LNCaP clone FGC (cell line): Measurements from ENCODE around the gene PIGT.

Source experiments
- DNase-seq: peaks from one replicate; pipeline ENCODE4 v3.0.0-alpha.2; 2011; ENCODE audit warnings: low read depth
- H3K4me3 ChIP-seq: 2 replicates; pipeline ENCODE4 v1.5.1; 2011; ENCODE audit warnings: mild to moderate bottlenecking, low read depth, low read length, control low read depth
- CTCF ChIP-seq: IDR thresholded peaks from 2 replicates; pipeline ENCODE4 v1.5.1; 2012; ENCODE audit warnings: mild to moderate bottlenecking; ENCODE audit not compliant: control insufficient read depth, insufficient read depth; ENCODE audit errors: extremely low read depth

The PIGT gene

DNA sequence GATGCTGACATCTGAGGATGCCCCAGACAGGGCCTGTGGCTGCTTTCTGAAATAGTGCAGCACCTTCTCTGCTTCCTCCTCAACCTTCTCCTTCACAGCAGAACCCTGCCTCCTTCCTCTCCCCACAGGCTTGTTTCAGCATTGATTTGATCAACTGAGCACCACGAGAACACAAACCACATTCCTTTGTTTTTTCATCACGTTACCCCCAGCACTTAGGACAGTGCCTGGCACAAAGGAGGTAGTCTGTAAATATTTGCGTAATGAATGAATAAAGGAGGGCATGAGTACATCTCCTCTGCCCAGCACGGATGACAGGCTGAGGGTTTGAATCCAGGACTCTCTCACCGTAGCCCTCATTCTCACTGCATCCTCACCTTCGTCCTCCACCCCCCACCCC lies 32.3 kb downstream of the PIGT start:
- no peak for TF ChIP-seq CTCF
- no peak overlapping the region for H3K4me3 ChIP-seq
- DNase-seq: no peak

DNA sequence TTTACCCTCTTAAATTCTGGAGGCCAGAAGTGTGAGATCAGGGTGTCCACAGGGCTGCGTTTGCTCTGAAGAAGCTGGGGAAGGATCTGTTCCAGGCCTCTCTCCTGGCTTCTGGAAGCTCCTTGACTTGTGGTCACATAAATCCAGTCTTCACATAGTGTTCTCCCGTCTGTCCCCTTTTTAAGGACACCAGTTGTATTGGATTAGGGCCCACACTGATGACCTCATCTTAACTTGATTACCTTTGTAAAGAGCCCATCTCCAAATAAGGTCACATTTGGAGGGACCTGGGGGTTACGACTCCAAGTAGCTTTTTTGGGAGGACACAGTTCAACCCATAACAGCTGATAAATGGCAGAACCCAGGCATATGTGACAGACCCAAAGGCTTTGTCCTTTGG lies 33.6 kb downstream of the PIGT start:
- peak; percentile 52 for DNase-seq
- no peak overlapping the region for H3K4me3 ChIP-seq
- TF ChIP-seq CTCF: no peak

DNA sequence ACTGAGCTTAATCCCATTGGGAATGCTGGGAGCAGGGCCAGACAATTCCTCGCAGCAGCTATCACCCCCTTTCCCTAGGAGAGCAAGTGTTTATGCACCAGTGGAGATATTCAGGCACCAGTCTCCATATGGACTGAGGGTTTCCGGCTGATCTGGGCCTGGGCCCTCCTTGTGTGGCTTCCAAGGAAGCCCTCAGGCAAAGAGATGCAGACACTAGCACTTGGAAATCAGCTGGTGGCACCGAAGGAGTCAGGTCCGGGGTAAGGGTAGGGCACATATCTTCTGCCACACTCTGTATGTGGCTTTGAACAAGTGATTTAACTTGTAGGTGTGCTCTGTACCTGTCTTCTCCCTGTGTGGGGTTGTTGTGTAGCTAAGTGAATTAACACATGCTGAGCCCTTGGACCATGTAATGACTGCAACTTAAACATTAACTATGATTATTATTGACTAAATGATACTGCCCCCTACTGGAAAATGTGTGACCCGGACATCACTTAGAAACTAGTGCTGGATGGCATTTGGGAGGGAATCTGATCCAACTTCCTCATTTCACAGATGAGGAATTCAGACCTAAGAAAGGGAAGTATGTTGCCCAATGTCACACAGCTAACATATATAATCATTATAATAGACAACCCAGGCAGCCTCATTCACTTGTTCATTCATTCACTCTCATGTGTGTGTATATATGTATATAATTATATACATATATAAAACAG lies 34.3 kb downstream of the PIGT start:
- peak; percentile 28 for DNase-seq
- TF ChIP-seq CTCF: peak; percentile 75
- no peak overlapping the region for H3K4me3 ChIP-seq

DNA sequence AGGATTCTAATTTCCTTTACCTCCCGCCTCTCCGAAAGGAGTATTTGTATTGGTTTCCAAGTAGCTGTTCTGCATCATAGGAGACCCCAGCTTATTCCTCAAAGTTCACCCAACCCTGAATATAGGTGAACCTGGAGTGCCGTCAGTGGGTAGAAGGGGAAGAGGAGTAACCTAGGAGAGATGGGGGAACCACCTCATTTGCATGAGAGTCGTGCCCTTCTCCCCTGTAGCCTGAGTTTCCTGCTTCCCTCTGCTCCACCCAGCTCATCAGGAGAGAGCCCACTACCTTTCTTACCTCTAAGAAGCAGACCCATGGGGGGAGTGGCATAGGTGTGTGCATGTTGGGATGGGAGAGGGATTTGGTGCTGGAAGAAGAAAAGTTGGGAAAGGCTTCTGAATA lies 36.3 kb downstream of the PIGT start:
- no peak for DNase-seq
- no peak for TF ChIP-seq CTCF
- H3K4me3 ChIP-seq: no peak overlapping the region

DNA sequence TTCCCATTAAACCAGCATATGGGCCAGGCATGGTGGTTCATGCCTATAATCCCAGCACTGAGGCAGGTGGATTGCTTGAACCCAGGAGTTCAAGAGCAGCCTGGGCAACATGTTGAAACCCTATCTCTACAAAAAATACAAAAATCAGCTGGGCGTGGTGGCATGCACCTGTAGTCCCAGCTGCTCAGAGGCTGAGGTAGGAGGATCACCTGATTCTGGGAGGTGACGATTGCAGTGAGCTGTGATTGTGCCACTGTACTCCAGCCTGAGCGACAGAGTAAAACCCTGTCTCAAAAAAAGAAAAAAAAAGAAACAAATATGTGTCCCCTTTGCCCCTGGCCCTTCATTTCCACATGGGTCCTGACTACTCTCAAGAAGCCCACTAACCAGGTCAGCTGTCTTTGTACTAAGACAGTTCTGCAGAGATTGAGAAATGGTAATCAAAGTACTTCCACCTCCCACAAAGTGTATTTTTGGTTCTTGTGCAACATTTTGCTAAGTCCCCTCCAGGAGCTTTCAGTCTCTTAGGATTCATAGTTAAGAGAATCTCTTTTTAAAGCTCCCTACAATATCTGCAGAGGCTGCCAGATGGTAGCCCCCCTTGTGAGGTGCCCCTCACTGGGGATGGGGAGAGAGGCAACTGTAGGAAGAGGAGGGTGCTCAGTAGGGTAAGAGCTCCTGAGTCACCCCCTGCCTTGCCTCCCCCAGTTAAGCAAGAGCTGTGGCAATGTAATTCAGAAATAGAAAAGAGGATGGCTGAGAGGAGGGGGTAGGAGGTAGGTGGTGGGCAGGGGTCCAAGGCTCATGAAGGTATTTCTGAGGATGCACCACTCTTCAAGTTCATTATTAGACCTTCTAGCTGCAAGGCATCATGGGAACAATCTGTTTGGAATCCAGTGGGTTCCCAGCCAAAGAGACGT lies 37.1 kb downstream of the PIGT start:
- no peak for TF ChIP-seq CTCF
- DNase-seq: no peak
- H3K4me3 ChIP-seq: no peak overlapping the region

DNA sequence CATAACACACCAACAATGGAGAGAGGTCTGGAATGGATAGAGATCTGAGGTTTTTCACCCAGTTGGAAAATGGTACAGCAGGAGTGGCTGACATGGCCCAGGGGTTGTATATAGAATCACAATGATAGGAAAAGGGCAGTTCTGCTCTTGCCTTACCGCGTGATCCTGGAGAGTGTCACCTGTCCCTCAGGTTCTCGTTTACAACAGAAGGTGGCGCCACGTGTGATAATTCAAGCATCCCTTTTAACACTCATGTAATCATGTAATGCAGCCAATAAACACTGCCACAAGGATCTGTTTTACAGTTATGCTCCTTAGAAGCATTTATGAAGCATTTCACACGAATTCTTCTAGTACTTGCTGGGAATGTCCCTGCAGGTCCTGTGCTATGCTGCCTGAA lies 40.7 kb downstream of the PIGT start:
- no peak for DNase-seq
- TF ChIP-seq CTCF: peak; percentile 74
- H3K4me3 ChIP-seq: no peak overlapping the region

GRCh38 chr20:45459606-45460005 lies 43.7 kb downstream of the PIGT start:
- TF ChIP-seq CTCF: no peak
- H3K4me3 ChIP-seq: no peak overlapping the region
- no peak for DNase-seq
